Gastroesophageal sphincter (tissue), 3 donors: Measurements from ENCODE around the gene ALDOA.

ENCODE experiments used
- POLR2A ChIP-seq, 2 donors: fragments of 450-650 bp; IDR thresholded peaks; one replicate each; pipeline ENCODE4 v1.6.1; 2017; ENCODE audit warnings: antibody characterized with exemption in 2 of 2, mild to moderate bottlenecking in 2 of 2, moderate library complexity in 1 of 2
- TF ChIP-seq, protein P1 (sequence below), 4 experiments: fragments of 200-600 bp in 2 of 4; fragments of 450-650 bp in 2 of 4; sonication (generic) in 1 of 4; IDR thresholded peaks; one replicate each; pipeline ENCODE4 v1.5.1; 2017 to 2019; ENCODE audit warnings: antibody characterized with exemption in 4 of 4, mild to moderate bottlenecking in 2 of 4, moderate library complexity in 2 of 4

DNA sequence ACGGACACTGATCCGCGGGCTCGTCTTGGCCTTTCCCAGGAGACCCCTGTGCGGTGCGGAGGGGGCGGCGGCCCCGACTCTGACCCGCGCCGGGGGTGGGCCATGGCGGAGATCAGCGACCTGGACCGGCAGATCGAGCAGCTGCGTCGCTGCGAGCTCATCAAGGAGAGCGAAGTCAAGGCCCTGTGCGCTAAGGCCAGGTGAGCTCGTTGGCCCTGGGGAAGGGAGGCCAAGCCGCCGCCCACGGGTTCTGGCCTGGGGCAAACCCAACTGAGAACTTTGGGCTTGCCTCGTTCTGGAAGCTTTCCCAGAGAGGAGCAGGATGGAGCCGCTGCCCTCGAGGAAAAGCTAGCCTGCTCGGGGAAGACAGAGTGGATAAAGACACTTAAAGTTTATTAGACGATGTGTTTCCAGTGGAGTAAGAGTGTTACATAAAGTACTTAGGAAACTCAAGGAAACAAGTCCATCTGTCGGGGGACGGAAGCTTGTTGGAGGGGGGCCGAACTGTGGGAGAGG lies 10.8 kb downstream of the ALDOA start:
- TF ChIP-seq, protein P1, sequence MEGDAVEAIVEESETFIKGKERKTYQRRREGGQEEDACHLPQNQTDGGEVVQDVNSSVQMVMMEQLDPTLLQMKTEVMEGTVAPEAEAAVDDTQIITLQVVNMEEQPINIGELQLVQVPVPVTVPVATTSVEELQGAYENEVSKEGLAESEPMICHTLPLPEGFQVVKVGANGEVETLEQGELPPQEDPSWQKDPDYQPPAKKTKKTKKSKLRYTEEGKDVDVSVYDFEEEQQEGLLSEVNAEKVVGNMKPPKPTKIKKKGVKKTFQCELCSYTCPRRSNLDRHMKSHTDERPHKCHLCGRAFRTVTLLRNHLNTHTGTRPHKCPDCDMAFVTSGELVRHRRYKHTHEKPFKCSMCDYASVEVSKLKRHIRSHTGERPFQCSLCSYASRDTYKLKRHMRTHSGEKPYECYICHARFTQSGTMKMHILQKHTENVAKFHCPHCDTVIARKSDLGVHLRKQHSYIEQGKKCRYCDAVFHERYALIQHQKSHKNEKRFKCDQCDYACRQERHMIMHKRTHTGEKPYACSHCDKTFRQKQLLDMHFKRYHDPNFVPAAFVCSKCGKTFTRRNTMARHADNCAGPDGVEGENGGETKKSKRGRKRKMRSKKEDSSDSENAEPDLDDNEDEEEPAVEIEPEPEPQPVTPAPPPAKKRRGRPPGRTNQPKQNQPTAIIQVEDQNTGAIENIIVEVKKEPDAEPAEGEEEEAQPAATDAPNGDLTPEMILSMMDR (IDR thresholded peaks at IDR 0.05) = no peak
- TF ChIP-seq POLR2A (IDR thresholded peaks at IDR 0.05) = no peak
